ENCODE results near the gene KRTAP4-3.

DNA sequence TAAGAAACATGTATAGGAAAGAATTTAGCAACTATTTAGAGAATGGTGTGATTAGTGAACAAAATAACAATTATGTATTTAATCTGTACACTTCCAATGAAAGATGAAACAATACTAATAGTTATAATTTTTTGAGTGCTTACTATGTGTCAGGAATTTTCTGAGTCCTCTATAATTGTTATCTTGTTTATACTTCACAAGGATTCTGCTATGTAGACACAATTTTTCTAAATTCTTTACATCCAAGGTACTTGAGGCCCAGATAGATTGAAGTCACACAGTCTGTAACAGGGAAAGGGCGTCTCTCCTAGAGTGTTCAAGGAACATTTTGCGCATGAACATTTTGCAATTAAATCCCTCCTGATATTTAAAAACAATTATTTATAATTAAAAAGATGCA lies 43.0 kb downstream of the KRTAP4-3 start:
- TF ChIP-seq CTCF (conservative IDR thresholded peaks at IDR 0.05) (no peak), ZFX (IDR thresholded peaks at IDR 0.05) (no peak)
